GM19468 (cell line): ENCODE results near the gene PSAP.

ENCODE experiments used
- ATAC-seq: cut with Tn5 transposase; IDR thresholded peaks from one replicate; pipeline ENCODE4 v1.9.1; 2021; ENCODE audit warnings: mild to moderate bottlenecking, moderate library complexity, moderate number of reproducible peaks; ENCODE audit not compliant: unreplicated experiment; ENCODE audit errors: extremely low read depth

Gene PSAP

DNA sequence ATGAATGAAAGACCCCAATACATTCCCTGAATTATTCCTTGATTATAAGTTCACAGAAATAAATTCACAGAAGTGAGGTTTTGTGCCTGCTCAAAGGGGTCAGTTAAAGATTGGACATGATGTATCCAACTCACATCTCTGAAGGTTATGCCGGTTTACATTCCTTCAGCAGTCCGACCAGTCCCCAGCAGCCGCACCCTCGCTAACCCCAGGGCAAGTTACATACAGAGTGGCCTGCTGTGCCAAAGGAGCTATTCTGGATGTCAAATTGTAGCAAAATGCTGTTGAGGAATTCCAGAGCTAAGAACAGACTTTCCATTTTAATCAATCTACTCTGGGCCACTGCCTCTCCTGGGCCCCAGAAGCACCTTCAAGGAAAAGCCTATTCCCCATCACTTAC, 20.3 kb downstream of the PSAP start:
- no peak for ATAC-seq

DNA sequence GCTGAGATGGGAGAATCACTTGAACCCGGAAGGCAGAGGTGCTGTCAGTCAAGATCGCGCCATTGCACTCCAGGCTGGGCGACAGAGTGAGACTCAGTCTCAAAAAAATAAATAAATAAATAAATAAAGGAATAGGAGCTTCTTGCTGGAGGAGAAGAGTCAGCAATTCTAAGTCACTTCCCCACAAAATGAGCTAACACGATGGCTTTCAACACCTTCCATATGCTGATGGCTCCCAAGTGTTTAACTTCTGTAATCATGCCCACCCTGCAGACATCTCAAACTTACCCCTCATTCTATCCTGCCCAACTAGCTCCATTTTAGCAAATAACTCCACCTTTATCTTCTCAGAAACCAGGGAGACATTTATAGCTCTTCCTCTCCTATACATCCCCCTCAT, 21.2 kb downstream of the PSAP start:
- ATAC-seq = no peak

- no peak for ATAC-seq
Observed at GRCh38 chr10:71829171-71829570, 21.9 kb downstream of the PSAP start.

DNA sequence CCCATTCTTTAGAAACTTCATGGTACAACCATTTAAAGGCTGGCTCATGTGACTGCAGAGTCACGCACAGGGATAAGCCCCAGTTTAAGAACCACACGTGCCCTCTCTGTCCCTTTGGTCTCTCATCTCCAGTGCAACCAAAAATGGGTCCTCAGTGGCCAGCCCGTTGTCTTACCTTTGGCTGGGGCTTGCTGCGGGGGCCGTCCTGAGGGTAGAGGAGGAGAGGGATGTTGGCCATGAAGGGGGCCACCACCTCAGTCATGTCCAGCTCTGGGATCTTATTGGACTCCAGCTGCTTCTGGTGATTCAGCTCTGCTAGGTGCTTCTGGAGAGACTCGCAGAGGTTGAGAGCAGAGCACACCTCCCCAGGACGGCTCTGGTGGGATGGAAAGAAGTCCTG, 22.3 kb downstream of the PSAP start:
- ATAC-seq = no peak

DNA sequence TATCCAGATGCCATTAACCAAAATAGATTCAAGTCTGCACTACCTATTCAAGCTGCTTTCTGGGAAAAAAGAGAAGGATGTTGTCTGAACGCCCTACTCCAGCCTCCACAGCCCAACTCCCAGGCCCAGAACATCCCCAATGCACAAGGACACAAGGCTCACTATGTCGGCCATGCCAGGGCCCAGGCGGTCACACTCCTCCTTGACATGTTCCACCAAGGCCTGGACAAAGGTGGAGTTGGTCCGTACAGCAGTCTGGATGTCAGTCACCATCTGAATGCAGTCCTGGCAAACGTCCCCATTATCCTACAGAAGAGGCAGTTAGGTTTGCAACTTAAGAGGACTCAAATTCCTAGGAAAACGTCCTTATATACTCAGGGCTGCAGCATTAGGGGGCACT, 23.2 kb downstream of the PSAP start:
- no peak for ATAC-seq

GRCh38 chr10:71825217-71825616, 25.8 kb downstream of the PSAP start:
- no peak for ATAC-seq

DNA sequence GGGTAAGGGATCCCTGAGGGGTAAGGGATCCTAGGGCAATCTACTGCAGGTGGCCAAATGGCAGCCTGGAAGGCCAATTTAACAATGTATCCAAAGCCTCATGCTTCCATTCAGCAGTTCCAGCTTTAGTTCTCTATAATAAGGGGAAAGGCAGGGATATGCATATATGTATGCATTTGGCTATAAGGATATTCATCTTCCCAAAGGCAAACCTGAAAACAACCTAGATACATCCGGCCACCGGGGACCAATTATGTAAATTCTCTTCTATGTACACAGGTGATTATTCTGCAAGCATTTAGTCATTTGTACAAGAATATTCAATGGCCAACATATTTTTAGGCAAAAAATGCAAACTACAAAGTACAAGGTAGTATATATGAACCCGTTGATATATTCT, 26.7 kb downstream of the PSAP start:
- ATAC-seq = no peak

GRCh38 chr10:71823356-71823755, 27.7 kb downstream of the PSAP start:
- no peak for ATAC-seq

- ATAC-seq = no peak
Observed at GRCh38 chr10:71821909-71822763, 28.9 kb downstream of the PSAP start.

DNA sequence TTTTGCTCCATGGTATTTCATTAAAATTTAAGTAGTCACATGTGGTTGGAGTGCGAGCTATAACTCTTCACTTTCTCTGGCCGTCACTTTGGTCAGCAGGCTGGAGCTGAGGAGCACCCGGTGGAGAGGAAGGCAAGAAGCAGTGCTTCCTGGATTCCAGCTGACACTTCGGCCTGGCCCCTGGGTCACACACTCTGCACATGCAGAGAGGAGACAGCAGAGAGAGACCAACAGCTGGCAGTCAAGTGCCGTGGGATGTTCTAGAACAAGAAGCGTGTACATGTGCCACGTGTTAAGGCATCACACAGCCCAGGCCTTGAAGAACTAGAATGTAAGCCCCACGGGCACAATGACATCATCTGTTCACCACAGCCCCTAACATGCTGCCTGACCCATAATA, 30.1 kb downstream of the PSAP start:
- no peak for ATAC-seq

GRCh38 chr10:71819985-71820384, 31.1 kb downstream of the PSAP start:
- ATAC-seq = no peak

GRCh38 chr10:71819441-71819861, 31.6 kb downstream of the PSAP start:
- no peak for ATAC-seq

- no peak for ATAC-seq
Observed at GRCh38 chr10:71818674-71819260, 32.3 kb downstream of the PSAP start.

- no peak for ATAC-seq
Observed at GRCh38 chr10:71817831-71818655, 33.0 kb downstream of the PSAP start.

GRCh38 chr10:71816936-71817618, 34.0 kb downstream of the PSAP start:
- ATAC-seq = no peak

DNA sequence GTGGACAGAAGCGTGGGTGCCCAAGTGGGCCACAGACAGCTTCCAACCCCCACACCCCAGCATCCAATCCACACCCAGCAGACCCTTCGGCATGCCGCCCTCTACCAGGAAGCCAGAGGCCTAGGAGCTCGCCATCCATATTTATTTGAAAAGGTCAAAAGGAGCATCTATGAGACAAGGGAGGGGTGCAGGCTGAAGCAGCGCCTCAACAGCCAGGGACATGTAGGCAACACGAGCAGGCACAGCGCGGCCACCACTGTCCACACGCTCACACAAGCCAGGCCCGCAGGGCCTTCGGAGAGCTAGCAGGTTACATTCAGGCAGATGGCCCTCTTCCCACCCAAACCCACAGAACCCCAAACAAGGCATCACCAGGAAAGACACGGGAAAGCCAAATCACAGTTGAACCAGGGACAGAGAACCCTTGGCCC, 34.6 kb downstream of the PSAP start:
- no peak for ATAC-seq

- no peak for ATAC-seq
Observed at GRCh38 chr10:71815515-71816130, 35.4 kb downstream of the PSAP start.

DNA sequence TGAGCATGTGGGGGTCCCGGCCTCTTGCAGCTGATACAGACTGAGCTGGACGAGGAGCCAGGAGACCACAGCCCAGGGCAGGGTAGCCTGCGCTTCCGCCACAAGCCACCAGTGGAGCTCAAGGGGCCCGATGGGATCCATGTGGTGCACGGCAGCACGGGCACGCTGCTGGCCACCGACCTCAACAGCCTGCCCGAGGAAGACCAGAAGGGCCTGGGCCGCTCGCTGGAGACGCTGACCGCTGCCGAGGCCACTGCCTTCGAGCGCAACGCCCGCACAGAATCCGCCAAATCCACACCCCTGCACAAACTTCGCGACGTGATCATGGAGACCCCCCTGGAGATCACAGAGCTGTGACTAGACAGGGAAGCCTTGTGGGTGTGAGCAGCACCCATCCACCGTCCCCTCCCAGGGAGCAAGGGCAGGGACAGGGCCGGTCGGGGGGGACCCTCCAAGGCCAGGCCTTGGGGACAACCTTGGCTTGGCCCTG, 36.1 kb downstream of the PSAP start:
- no peak for ATAC-seq

DNA sequence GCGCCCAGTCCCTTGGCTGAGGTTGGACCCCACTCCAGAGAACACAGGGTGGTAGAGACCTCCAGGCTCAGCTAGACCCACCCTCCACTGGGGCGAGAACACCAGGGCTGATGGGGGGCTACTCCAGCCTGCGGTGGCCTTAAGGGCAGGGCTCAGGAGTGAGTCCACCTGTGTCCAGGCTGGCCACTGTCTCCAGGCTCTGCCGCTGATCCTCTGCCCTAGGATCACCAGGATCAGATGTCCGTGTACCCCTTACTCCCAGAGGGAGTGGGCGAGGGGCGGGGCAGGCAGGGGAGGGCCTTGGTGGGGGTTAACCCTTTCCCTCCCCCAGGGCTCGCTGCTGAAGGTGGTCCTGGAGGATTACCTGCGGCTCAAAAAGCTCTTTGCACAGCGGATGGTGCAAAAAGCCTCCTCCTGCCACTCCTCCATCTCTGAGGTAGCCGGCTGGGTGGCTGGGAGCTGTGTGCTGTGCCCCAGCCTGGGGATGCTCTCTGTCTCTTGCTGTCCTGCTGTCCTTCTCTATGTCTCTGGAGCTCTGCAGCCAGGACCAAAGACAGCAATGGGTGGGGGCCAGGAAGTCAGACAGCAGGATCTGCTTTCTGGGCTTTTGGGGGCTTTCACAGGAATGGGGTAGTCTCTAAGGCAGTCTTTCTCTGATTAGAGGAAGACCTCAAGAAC, 38.0 kb downstream of the PSAP start:
- ATAC-seq = no peak
